GM12891 (cell line): Measurements from ENCODE around the gene TRABD2B.

Experiments
- PAX5 ChIP-seq: IDR thresholded peaks from 2 replicates; pipeline ENCODE4 v1.6.1; 2011; ENCODE audit warnings: low read length, moderate library complexity, mild to moderate bottlenecking; ENCODE audit not compliant: insufficient read depth, severe bottlenecking
- POLR2A ChIP-seq: IDR thresholded peaks from 2 replicates; pipeline ENCODE4 v1.6.1; 2011; ENCODE audit warnings: low read depth, low read length, control low read depth
- POLR2AphosphoS5 ChIP-seq: IDR thresholded peaks from 2 replicates; pipeline ENCODE4 v1.6.1; 2011; ENCODE audit warnings: low read depth, low read length, control low read depth
- TAF1 ChIP-seq: IDR thresholded peaks from 2 replicates; pipeline ENCODE4 v1.6.1; 2011; ENCODE audit warnings: low read depth, low read length, control low read depth

- no peak for TF ChIP-seq TAF1
- TF ChIP-seq POLR2AphosphoS5, result no peak
- no peak for TF ChIP-seq POLR2A
- TF ChIP-seq PAX5, result no peak
Observed at GRCh38 chr1:47890779-47891178, 106.4 kb downstream of the TRABD2B start.
